NCI-H1694 (cell line): Measurements from ENCODE around the gene TRAM2.

Source experiments
- DNase-seq: peaks from one replicate; lab custom pipeline; 2025; lab: John Stamatoyannopoulos, UW

The TRAM2 gene

GRCh38 chr6:52566853-52567279 lies 10.0 kb downstream of the TRAM2 start:
- DNase-seq, result no peak

- no peak for DNase-seq
Observed at GRCh38 chr6:52566201-52566600, 10.7 kb downstream of the TRAM2 start.

- DNase-seq, result no peak
Observed at GRCh38 chr6:52564856-52565255, 12.0 kb downstream of the TRAM2 start.

- DNase-seq, result no peak
Observed at GRCh38 chr6:52562911-52563310, 13.9 kb downstream of the TRAM2 start.

GRCh38 chr6:52560462-52560861 lies 16.4 kb downstream of the TRAM2 start:
- no peak for DNase-seq

GRCh38 chr6:52558266-52559000 lies 18.4 kb downstream of the TRAM2 start:
- no peak for DNase-seq

GRCh38 chr6:52557389-52558265 lies 19.2 kb downstream of the TRAM2 start:
- DNase-seq, result no peak

GRCh38 chr6:52555518-52556233 lies 21.2 kb downstream of the TRAM2 start:
- DNase-seq, result no peak

GRCh38 chr6:52554684-52555280 lies 22.1 kb downstream of the TRAM2 start:
- no peak for DNase-seq

GRCh38 chr6:52553719-52554118 lies 23.1 kb downstream of the TRAM2 start:
- no peak for DNase-seq

GRCh38 chr6:52553158-52553557 lies 23.7 kb downstream of the TRAM2 start:
- DNase-seq, result no peak

- no peak for DNase-seq
Observed at GRCh38 chr6:52552278-52552643, 24.6 kb downstream of the TRAM2 start.

GRCh38 chr6:52551483-52552277 lies 25.2 kb downstream of the TRAM2 start:
- peak; percentile 9 for DNase-seq

- no peak for DNase-seq
Observed at GRCh38 chr6:52550870-52551269, 26.0 kb downstream of the TRAM2 start.

GRCh38 chr6:52550014-52550575 lies 26.8 kb downstream of the TRAM2 start:
- no peak for DNase-seq

- DNase-seq, result no peak
Observed at GRCh38 chr6:52549428-52549827, 27.4 kb downstream of the TRAM2 start.

GRCh38 chr6:52548999-52549398 lies 27.9 kb downstream of the TRAM2 start:
- no peak for DNase-seq

GRCh38 chr6:52548353-52548713 lies 28.5 kb downstream of the TRAM2 start:
- DNase-seq, result no peak

- no peak for DNase-seq
Observed at GRCh38 chr6:52547647-52548352, 29.1 kb downstream of the TRAM2 start.

GRCh38 chr6:52546678-52547077 lies 30.2 kb downstream of the TRAM2 start:
- no peak for DNase-seq

- no peak for DNase-seq
Observed at GRCh38 chr6:52546192-52546591, 30.7 kb downstream of the TRAM2 start.
